ENCODE data around the gene XNDC1N.

XNDC1N gene, protein sequence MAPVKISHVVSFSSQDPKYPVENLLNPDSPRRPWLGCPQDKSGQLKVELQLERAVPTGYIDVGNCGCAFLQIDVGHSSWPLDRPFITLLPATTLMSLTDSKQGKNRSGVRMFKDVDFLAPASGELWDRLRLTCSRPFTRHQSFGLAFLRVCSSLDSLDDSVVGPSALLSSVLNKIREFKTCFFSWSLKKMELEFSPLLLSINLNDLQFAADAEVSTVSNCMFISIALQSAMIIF

DNA sequence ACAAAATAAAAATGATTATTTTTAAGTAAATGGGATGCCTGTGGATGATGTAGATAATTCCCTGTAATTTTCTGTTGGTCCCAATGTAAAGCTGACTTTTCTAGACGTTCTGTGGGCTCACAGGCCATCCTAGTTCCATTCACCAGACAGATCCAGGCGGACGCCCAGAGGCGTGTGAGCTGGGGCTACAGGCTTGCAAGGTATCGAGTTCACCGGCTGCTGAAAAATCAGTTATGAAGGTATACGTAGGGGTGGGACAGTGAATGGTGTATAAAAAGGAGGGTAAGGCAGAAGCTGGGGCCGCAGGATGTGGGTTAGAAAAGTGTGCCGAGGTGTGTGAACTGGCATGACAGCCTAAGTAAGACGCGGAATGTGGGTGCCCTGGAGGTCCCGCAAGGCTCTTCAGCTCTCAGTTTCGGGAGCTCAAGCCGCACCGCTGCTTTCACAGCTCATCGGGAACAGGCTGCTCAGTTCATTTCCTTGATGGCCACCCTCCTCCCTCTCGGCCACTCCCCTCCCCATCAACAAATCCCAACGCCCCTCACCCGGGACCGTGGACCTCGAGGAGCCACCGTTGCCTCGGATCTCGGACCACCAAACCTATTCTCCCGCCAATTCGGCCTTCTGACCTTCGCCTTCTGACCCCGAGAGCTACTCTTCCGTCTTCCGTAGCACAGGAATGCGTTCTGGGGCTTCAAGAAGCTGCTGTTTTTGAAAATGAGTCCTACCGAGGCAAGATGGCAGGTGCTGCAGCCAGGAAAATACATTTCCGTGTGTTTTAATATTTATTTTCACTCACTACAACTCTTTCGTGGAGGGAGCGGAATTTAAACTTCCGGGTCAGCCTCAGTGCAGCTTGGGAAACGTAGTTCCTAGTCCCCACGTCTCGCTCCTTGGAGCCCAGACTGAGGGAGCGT, at the start of gene XNDC1N:
Gene XNDC1N, minus strand, starts transcription at position 775 of the 917 bp plus-strand sequence. CDS start 5,241 bp downstream, outside the sequence.
- H3K36me3 Mint-ChIP-seq: peaks cover 6% of the 10 kb centered on the region
- peak within 1 kb of the TSS; percentile 99 for H3K27ac Mint-ChIP-seq
- peak; percentile 90 for ATAC-seq
- peak within 1 kb of the TSS; percentile 94 for H3K4me3 Mint-ChIP-seq
- H3K9me3 Mint-ChIP-seq: no peaks in the 10 kb centered on the region
- peaks cover 40% of the 10 kb centered on the region for H3K4me1 Mint-ChIP-seq
- H3K27me3 Mint-ChIP-seq: no peaks in the 10 kb centered on the region

DNA sequence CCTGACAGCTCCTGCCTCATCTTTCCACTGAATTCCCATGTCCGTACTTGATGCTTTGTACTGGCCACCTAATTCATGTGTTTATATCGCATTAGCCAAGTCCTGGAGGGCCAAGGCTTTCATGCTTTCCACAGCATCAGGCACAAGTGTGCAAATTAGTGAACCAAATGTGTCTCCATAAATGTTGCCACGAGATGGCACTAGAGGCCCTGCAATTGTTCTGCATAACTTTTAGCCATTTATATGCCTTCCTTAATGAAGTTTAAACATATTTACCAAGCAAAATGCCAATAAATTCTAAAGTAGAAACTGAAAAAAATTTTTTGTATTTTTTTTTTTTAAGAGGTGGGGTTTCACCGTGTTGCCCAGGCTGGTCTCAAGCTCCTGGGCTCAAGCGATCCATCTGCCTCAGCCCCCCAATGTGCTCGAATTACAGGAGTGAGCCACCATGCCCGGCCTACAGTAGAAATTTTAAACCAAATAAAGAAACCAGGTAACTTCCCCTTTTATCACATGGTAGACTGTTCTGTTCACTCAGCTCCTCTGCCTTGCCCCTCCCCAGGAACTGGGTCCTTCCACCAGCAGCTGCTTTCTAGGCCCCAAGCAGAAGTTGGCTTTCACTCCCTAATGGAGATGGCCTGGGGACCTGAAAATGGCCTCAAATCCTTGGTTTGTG, 49.5 kb upstream of the XNDC1N start:
- Mint-ChIP-seq H3K9me3 (no peaks in the 10 kb centered on the region), H3K27ac (peak overlapping the region; percentile 95), H3K4me3 (peak overlapping the region; percentile 12), H3K27me3 (no peaks in the 10 kb centered on the region), H3K36me3 (peaks cover 55% of the 10 kb centered on the region), H3K4me1 (peaks cover 29% of the 10 kb centered on the region)
- ATAC-seq: peak; percentile 97

DNA sequence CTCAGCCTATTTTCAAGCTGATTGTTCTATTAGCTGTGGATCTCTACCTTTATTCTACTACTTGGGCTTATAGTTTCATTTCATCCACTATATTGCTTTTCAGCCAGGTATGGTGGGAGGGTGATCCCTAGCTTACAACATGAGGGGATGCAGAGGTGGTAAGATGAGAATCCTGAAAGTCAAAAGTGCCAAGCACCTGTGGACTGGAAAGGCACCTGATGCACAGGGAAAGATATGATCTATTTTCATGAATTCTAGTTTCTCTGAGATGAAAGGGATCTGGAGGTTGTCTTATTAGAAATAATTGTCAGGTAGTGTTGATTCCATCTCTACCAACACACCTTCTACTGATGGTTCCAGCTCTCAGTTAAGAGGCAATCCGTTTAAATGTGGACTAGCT, 48.7 kb upstream of the XNDC1N start:
- no peaks in the 10 kb centered on the region for H3K9me3 Mint-ChIP-seq
- peaks cover 29% of the 10 kb centered on the region for H3K4me1 Mint-ChIP-seq
- ATAC-seq: no peak
- peak overlapping the region; percentile 95 for H3K27ac Mint-ChIP-seq
- H3K27me3 Mint-ChIP-seq: no peaks in the 10 kb centered on the region
- peaks cover 50% of the 10 kb centered on the region for H3K36me3 Mint-ChIP-seq
- no peak overlapping the region for H3K4me3 Mint-ChIP-seq

DNA sequence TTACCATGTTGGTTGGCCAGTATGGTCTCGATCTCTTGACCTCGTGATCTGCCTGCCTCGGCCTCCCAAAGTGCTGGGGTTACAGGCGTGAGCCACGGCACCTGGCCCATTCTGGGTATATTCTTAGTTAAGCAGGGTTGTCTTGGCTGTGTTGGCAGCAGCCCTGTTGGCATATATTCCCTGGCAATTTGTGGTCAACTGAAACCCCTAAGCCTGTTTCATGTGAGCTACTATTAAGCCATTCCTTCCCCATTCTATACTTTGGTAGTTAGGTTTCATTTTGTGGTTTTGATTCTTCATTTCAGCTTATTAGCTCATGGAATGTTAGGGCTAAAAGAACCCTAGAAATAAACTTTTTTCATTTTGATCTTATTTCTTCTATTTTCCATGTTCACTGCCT, 48.2 kb upstream of the XNDC1N start:
- no peaks in the 10 kb centered on the region for H3K9me3 Mint-ChIP-seq
- peaks cover 29% of the 10 kb centered on the region for H3K4me1 Mint-ChIP-seq
- H3K4me3 Mint-ChIP-seq: no peak overlapping the region
- no peaks in the 10 kb centered on the region for H3K27me3 Mint-ChIP-seq
- H3K36me3 Mint-ChIP-seq: peaks cover 50% of the 10 kb centered on the region
- H3K27ac Mint-ChIP-seq: peak overlapping the region; percentile 95
- ATAC-seq: no peak

DNA sequence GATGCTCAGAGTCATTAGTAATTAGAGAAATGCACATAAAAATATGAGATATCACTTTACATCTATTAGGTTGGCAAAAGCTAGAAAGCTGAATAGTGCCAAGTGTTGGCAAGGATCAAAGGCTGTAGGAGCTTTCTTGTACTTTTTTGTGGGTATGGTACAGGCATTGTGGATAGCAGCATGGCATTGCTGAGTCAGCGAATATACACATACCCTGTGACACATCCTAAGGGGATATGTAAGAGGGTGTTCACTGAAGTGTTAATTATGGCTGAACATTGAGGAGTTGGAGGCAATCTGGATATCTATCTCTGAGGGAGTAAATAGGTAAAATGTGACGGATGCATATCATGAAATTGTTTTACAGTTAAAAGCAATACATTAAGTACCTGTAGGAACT, 43.3 kb upstream of the XNDC1N start:
- Mint-ChIP-seq H3K27me3 (no peaks in the 10 kb centered on the region), H3K4me1 (peaks cover 4% of the 10 kb centered on the region), H3K27ac (no peak overlapping the region), H3K36me3 (peaks cover 37% of the 10 kb centered on the region), H3K4me3 (no peak overlapping the region), H3K9me3 (no peaks in the 10 kb centered on the region)
- no peak for ATAC-seq

DNA sequence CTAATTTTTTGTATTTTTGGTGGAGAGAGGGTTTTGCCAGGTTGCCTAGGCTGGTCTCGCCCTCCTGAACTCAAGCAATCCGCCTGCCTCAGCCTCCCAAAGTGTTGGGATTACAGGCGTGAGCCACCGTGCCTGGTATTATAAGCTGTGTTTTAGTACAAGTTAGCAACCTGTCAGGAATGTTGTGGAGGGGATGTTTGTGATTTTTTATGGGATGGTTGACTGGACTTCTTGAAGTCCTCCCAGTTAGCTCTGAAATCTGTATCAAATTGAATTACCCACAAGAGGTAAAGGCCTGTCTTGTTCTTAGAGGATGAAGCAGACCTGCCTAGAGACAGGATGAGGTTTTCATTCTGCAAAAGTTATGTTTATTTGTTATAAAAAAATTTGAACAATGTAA, 36.2 kb upstream of the XNDC1N start:
- no peak overlapping the region for H3K27ac Mint-ChIP-seq
- peaks cover 29% of the 10 kb centered on the region for H3K36me3 Mint-ChIP-seq
- H3K4me3 Mint-ChIP-seq: no peak overlapping the region
- no peak for ATAC-seq
- H3K4me1 Mint-ChIP-seq: peaks cover 23% of the 10 kb centered on the region
- no peaks in the 10 kb centered on the region for H3K27me3 Mint-ChIP-seq
- H3K9me3 Mint-ChIP-seq: peaks cover 2% of the 10 kb centered on the region

DNA sequence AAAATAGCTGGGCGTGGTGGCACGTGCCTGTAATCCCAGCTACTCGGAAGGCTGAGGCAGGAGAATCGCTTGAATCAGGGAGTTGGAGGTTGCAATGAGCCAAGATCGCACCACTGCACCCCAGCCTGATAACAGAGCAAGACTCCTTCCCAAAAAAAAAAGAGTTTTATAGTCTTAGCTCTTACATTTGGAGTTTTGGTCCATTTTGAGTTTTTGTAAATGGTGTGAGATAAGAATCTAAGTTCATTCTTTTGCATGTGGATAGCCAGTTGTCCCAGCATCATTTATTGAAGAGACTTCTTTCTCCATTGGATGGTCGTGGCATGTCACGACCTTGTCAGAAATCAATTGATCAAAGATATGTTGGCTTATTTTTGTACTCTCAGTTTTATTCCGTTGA, 35.1 kb upstream of the XNDC1N start:
- Mint-ChIP-seq H3K36me3 (peaks cover 31% of the 10 kb centered on the region), H3K27ac (no peak overlapping the region), H3K4me3 (no peak overlapping the region), H3K9me3 (peaks cover 2% of the 10 kb centered on the region), H3K4me1 (peaks cover 23% of the 10 kb centered on the region), H3K27me3 (no peaks in the 10 kb centered on the region)
- no peak for ATAC-seq

DNA sequence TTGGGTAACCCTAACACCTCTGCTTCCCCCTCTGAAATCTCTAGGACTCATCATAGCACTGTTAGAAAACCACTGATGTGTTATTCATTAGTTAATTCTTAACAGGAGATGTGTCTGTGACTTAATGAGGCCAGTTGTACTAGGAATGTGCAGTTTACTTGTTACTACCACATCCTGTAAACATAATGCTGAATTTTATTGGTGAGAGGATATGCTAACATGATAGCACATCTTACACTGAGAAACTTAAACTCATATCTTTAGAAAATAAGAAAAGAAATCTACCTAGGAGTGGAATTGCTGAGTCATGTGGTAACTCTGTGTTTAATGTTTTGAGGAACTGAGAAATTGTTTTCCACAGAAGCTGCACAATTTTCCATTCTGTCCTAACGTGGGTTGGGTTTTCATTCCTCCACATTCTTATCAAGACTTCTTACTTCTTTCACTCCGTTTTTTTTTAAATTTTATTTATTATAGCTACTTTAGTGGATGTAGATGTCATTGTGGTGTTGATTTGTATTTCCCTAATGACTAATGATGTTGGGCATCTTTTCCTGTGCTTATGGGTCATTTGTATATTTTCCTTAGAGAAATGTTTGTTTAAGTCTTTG, 34.1 kb upstream of the XNDC1N start:
- Mint-ChIP-seq H3K36me3 (peaks cover 31% of the 10 kb centered on the region), H3K27me3 (no peaks in the 10 kb centered on the region), H3K4me3 (peak overlapping the region; percentile 30), H3K4me1 (peaks cover 23% of the 10 kb centered on the region), H3K9me3 (peaks cover 2% of the 10 kb centered on the region), H3K27ac (peak overlapping the region; percentile 66)
- peak; percentile 78 for ATAC-seq

DNA sequence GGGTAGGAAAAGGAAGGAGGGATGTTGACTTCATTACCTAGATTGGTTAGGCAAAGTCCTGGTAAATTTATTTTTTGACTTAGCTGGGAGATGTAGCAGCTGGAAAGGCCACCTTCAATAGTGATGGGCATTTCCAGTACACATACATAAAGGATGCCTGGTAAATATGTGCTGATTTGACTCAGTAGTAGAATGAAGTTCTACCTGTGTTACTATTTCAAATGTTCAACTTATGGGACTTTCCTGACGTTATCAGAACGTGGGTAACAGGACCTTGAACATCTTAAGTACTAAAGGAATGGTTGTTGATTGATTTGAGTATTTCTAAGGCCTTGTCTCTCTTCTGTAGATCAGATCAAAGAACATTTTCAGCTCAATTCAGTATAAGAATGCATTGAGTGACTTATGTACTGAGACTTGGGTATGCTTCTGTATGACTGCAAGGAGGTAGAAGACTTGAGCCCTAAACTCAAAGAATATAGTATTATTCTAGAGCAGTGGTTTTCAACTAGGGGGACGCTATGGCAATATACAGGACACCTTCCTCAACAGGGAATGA, 27.6 kb upstream of the XNDC1N start:
- Mint-ChIP-seq H3K4me3 (no peak overlapping the region), H3K27ac (peak overlapping the region; percentile 25), H3K4me1 (peaks cover 43% of the 10 kb centered on the region)

DNA sequence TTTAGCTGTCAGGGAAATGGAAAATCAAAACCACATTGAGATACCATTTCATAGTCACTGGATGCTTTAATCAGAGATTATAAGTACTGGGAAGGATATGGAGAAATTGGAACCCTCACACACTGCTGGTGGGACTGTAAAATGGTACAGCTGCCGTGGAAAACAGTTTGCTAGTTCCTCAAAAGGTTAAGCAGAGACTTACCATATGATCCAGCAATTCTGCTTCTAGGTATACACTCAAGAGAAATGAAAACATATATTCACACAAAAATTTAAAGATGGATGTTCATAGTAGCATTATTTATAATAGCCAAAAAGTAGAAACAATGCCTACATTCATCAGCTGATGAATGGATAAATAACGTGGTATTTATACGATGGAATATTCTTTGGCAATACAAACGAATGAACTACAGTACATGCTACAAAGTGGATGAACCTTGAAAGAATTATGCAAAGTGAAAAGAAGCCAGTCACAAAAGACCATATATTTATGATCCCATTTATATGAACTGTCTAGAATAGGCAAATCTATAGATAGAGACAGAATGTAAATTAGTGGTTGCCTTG, 23.4 kb upstream of the XNDC1N start:
- H3K27me3 Mint-ChIP-seq: no peaks in the 10 kb centered on the region
- H3K4me1 Mint-ChIP-seq: peaks cover 53% of the 10 kb centered on the region
- H3K4me3 Mint-ChIP-seq: no peak overlapping the region
- H3K36me3 Mint-ChIP-seq: peaks cover 20% of the 10 kb centered on the region
- H3K9me3 Mint-ChIP-seq: no peaks in the 10 kb centered on the region
- ATAC-seq: no peak
- no peak overlapping the region for H3K27ac Mint-ChIP-seq

More for the DNA sequence above, 27.6 kb upstream of the XNDC1N start:
- Mint-ChIP-seq H3K27me3 (no peaks in the 10 kb centered on the region), H3K9me3 (peaks cover 2% of the 10 kb centered on the region), H3K36me3 (peaks cover 33% of the 10 kb centered on the region)
- no peak for ATAC-seq

DNA sequence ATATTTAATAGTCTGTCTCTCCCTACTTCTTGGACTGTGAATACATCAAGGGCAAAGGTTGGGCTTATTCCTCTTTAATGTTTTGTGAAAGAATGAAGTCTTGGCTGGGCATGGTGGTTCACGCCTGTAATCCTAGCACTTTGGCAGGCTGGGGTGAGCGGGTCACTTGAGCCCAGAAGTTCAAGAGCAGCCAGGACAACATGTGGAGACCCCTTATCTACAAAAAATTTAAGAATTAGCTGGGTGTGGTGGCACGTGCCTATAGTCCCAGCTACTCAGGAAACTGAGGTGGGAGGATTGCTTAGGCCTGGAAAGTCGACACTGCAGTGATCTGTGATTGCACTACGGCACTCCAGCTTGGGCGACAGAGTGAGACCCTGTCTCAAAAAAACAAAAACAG, 20.6 kb upstream of the XNDC1N start:
- Mint-ChIP-seq H3K36me3 (peaks cover 30% of the 10 kb centered on the region), H3K27ac (no peak overlapping the region), H3K4me1 (peaks cover 54% of the 10 kb centered on the region), H3K9me3 (no peaks in the 10 kb centered on the region), H3K4me3 (no peak overlapping the region), H3K27me3 (no peaks in the 10 kb centered on the region)
- ATAC-seq: no peak

DNA sequence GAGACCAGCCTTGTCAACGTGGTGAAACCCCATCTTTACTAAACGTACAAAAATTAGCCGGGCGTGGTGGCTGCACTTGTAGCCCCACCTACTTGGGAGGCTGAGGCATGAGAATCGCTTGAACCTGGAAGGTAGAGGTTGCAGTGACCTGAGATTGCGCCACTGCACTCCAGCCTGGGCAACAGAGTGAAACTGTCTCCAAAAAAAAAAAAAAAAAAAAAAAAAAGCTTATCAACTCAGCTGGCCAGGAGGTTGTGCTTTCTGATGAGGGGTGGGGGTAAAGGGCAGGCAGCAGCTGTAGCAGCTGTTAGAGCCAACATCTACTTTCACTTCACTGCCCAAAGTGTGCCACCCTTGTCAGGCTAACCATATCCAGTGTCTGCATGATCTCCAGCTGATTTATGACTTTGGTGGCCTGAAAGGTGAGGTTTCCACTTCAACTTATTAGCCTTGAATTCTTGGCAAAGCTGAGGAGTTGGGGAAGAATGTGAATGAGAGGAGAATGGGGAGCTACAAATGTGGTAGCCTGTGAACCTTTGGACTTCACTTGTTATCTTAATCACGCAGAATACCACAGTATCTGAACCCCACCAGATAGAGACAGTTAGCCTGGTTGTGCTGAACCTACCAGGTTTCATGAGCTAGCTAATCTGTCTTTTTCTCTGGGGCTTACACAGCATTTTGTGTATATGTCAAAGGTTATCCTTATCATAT, 20.1 kb upstream of the XNDC1N start:
- Mint-ChIP-seq H3K27ac (peak overlapping the region; percentile 54), H3K4me1 (peaks cover 55% of the 10 kb centered on the region), H3K4me3 (no peak overlapping the region), H3K27me3 (no peaks in the 10 kb centered on the region), H3K36me3 (peaks cover 36% of the 10 kb centered on the region), H3K9me3 (no peaks in the 10 kb centered on the region)
- ATAC-seq: no peak

DNA sequence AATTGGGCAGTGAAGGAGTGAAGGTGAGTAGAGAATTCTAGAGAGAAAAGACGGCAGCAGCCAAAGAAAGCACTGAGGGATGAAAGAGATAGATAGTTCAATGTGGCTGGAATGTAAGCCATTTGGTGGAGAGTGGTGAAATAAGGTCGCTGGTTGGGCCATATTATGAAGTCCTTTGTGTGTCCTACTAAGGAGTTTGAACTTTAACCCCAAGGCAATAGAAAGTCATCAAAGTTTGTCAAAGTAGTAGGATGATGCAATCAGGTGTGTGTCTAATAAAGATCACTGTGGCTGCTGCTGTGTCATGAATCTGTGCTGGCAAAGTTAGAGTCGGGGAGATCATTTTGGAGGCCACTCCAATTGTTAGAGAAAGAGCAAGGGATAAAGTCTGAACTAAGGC, 19.1 kb upstream of the XNDC1N start:
- Mint-ChIP-seq H3K4me3 (no peak overlapping the region), H3K27me3 (no peaks in the 10 kb centered on the region), H3K9me3 (no peaks in the 10 kb centered on the region), H3K36me3 (peaks cover 38% of the 10 kb centered on the region), H3K27ac (peak overlapping the region; percentile 54), H3K4me1 (peaks cover 58% of the 10 kb centered on the region)
- no peak for ATAC-seq

DNA sequence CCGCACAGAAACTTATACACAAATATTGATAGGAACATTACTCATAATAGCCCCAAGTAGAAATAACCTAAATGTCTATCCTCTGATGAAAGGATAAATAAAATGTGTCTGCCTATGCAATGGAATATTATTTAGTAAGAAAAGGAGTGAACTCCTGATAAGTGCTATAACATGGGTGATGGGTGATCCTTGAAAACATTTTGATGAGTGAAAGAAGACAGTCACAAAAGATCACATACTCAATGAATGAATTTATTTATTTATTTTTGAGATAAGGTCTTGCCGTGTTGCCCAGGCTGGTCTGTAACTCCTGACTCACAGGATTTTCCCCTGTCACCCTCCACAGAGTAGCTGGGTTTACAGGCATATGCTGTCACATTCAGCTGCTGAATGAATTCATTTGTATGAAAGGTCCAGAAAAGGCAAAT, 17.8 kb upstream of the XNDC1N start:
- Mint-ChIP-seq H3K36me3 (peaks cover 38% of the 10 kb centered on the region), H3K9me3 (no peaks in the 10 kb centered on the region), H3K4me3 (no peak overlapping the region), H3K4me1 (peaks cover 50% of the 10 kb centered on the region), H3K27me3 (no peaks in the 10 kb centered on the region), H3K27ac (peak overlapping the region; percentile 73)
- no peak for ATAC-seq
